Neural cell (in vitro differentiated cells): ENCODE results near the gene TLR8. TPM values are rescaled to one million over a fixed set of nuclear protein-coding genes. Genes with fewer than 3 reads are reported as not detected.

ENCODE experiments used
- H2AFZ ChIP-seq: fragments of 200-600, 300-800 bp; sonication (generic), shearing (Covaris generic); 2 replicates; pipeline ENCODE4 v1.6.0; 2014; ENCODE audit warnings: low read depth, mild to moderate bottlenecking, antibody characterized with exemption, low read length, moderate library complexity
- H3F3A ChIP-seq: fragments of 200-600 bp; shearing (Covaris generic); 2 replicates; pipeline ENCODE4 v1.6.1; 2016; ENCODE audit warnings: mild to moderate bottlenecking, moderate library complexity, mixed read lengths, antibody characterized with exemption, low read length; ENCODE audit not compliant: insufficient read depth, poor library complexity, severe bottlenecking
- H3K27ac ChIP-seq: fragments of 200-600, 300-800 bp; sonication (generic), shearing (Covaris generic); 2 replicates; pipeline ENCODE4 v1.5.1; 2014; ENCODE audit warnings: mild to moderate bottlenecking, low read length, moderate library complexity
- H3K27me3 ChIP-seq: fragments of 300-800, 200-600 bp; sonication (generic), shearing (Covaris generic); 2 replicates; pipeline ENCODE4 v1.6.0; 2014; ENCODE audit warnings: mild to moderate bottlenecking, low read depth, low read length, moderate library complexity; ENCODE audit not compliant: insufficient read depth
- H3K36me3 ChIP-seq: fragments of 300-800, 200-600 bp; sonication (generic), shearing (Covaris generic); 2 replicates; pipeline ENCODE4 v1.5.1; 2014; ENCODE audit warnings: mild to moderate bottlenecking, antibody characterized with exemption, low read length, moderate library complexity; ENCODE audit not compliant: insufficient read depth
- H3K4me2 ChIP-seq: fragments of 300-800, 200-600 bp; sonication (generic), shearing (Covaris generic); 2 replicates; pipeline ENCODE4 v1.6.0; 2014; ENCODE audit warnings: mild to moderate bottlenecking, low read length
- H3K4me3 ChIP-seq: fragments of 300-800, 200-600 bp; sonication (generic), shearing (Covaris generic); 2 replicates; pipeline ENCODE4 v1.5.1; 2014; ENCODE audit warnings: mild to moderate bottlenecking, low read length, moderate library complexity
- H3K79me2 ChIP-seq: fragments of 200-600 bp; shearing (Covaris generic); replicated peaks from 2 replicates; pipeline ENCODE4 v1.6.0; 2014; ENCODE audit warnings: mild to moderate bottlenecking, low read length, moderate library complexity; ENCODE audit not compliant: insufficient read depth
- H3K9ac ChIP-seq: fragments of 300-800, 200-600 bp; sonication (generic), shearing (Covaris generic); 2 replicates; pipeline ENCODE4 v1.6.1; 2016; ENCODE audit warnings: mild to moderate bottlenecking, low read length, mixed read lengths
- H3K9me2 ChIP-seq: fragments of 200-600 bp; shearing (Covaris generic); 2 replicates; pipeline ENCODE4 v1.6.1; 2016; ENCODE audit warnings: mild to moderate bottlenecking, low read length, mixed read lengths; ENCODE audit not compliant: insufficient read depth
- H3K9me3 ChIP-seq: fragments of 200-600, 300-800 bp; sonication (generic), shearing (Covaris generic); 2 replicates; pipeline ENCODE4 v1.6.1; 2016; ENCODE audit warnings: mild to moderate bottlenecking, mixed run types, low read length, moderate library complexity, mixed read lengths
- H4K20me1 ChIP-seq: fragments of 200-600 bp; shearing (Covaris generic); 2 replicates; pipeline ENCODE4 v1.6.1; 2016; ENCODE audit warnings: mild to moderate bottlenecking, mixed run types; ENCODE audit not compliant: insufficient read depth
- EP300 ChIP-seq: fragments of 450-650 bp; conservative IDR thresholded peaks from 2 replicates; pipeline ENCODE4 v1.6.1; 2014; ENCODE audit warnings: antibody characterized with exemption, mild to moderate bottlenecking, moderate library complexity; ENCODE audit not compliant: poor library complexity, severe bottlenecking
- EZH2 ChIP-seq: fragments of 200-600, 300-800 bp; shearing (Covaris generic), sonication (generic); IDR thresholded peaks from 2 replicates; pipeline ENCODE4 v1.6.1; 2014; ENCODE audit warnings: antibody characterized with exemption, low read length, borderline replicate concordance, mild to moderate bottlenecking; ENCODE audit not compliant: insufficient read depth, poor library complexity, severe bottlenecking
- MXI1 ChIP-seq: fragments of 450-650 bp; conservative IDR thresholded peaks from 2 replicates; pipeline ENCODE4 v1.6.1; 2014; ENCODE audit warnings: antibody characterized with exemption, mild to moderate bottlenecking; ENCODE audit not compliant: poor library complexity, severe bottlenecking
- POLR2AphosphoS5 ChIP-seq: IDR thresholded peaks from 2 replicates; pipeline ENCODE4 v1.6.1; 2012
- RAD21 ChIP-seq: fragments of 450-650 bp; conservative IDR thresholded peaks from 2 replicates; pipeline ENCODE4 v1.6.1; 2014; ENCODE audit warnings: antibody characterized with exemption, mild to moderate bottlenecking, moderate library complexity
- SMC3 ChIP-seq: fragments of 450-650 bp; conservative IDR thresholded peaks from 2 replicates; pipeline ENCODE4 v1.6.1; 2014; ENCODE audit warnings: antibody characterized with exemption, mild to moderate bottlenecking, moderate library complexity; ENCODE audit not compliant: poor library complexity
- TAF1 ChIP-seq: IDR thresholded peaks from 2 replicates; pipeline ENCODE4 v1.6.1; 2012; ENCODE audit warnings: low read depth
- polyA plus RNA-seq: library from polyadenylated mRNA; depleted of rRNA; stranded (reverse); fragments of >200 nt; gene quantifications from 2 replicates; pipeline ENCODE4 v1.2.3, GENCODE V29; 2014
- TF ChIP-seq, protein P1 (sequence below): IDR thresholded peaks from 2 replicates; pipeline ENCODE4 v1.6.1; 2012; ENCODE audit warnings: borderline replicate concordance
- TF ChIP-seq, protein P2 (sequence below): fragments of 450-650 bp; IDR thresholded peaks from 2 replicates; pipeline ENCODE4 v1.5.1; 2014; ENCODE audit warnings: antibody characterized with exemption, mild to moderate bottlenecking, moderate library complexity; ENCODE audit not compliant: poor library complexity, severe bottlenecking

The TLR8 gene
- polyA plus RNA-seq, 1 donor from 2014 or later = not detected

DNA sequence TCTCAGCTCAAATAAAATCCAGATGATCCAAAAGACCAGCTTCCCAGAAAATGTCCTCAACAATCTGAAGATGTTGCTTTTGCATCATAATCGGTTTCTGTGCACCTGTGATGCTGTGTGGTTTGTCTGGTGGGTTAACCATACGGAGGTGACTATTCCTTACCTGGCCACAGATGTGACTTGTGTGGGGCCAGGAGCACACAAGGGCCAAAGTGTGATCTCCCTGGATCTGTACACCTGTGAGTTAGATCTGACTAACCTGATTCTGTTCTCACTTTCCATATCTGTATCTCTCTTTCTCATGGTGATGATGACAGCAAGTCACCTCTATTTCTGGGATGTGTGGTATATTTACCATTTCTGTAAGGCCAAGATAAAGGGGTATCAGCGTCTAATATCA is 18.7 kb upstream of the TLR8 start:
- H3K27ac ChIP-seq = no peak overlapping the region

DNA sequence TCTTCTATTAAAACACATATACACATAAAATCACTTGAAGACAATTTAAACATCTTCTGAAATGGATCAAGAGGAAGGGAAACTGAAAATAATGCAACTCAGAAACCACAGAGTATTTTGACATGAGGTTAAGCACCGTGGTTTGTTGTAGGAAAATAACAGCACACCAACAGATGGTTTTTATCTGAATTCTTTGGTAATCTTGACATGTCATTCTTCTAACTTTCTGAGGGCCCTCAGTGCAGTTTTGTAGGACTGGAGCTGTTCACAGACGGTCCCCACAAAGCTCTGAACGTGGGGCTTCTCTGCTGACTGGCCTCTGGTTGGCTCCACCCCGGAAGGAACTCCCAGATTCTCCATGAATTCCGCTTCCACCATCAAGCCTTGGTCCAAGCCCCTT is 16.0 kb upstream of the TLR8 start:
- Histone ChIP-seq H3K27me3 (no peaks in the 10 kb centered on the region), H3K9ac (no peak overlapping the region), H3K36me3 (no peaks in the 10 kb centered on the region), H3F3A (no peaks in the 10 kb centered on the region), H3K4me3 (no peak overlapping the region), H3K79me2 (no peaks in the 10 kb centered on the region), H3K4me2 (no peak overlapping the region), H2AFZ (no peak overlapping the region), H3K9me3 (no peaks in the 10 kb centered on the region), H3K27ac (no peak overlapping the region), H3K9me2 (no peaks in the 10 kb centered on the region), H4K20me1 (no peaks in the 10 kb centered on the region)
- no peak for TF ChIP-seq TAF1
- TF ChIP-seq, protein P1, sequence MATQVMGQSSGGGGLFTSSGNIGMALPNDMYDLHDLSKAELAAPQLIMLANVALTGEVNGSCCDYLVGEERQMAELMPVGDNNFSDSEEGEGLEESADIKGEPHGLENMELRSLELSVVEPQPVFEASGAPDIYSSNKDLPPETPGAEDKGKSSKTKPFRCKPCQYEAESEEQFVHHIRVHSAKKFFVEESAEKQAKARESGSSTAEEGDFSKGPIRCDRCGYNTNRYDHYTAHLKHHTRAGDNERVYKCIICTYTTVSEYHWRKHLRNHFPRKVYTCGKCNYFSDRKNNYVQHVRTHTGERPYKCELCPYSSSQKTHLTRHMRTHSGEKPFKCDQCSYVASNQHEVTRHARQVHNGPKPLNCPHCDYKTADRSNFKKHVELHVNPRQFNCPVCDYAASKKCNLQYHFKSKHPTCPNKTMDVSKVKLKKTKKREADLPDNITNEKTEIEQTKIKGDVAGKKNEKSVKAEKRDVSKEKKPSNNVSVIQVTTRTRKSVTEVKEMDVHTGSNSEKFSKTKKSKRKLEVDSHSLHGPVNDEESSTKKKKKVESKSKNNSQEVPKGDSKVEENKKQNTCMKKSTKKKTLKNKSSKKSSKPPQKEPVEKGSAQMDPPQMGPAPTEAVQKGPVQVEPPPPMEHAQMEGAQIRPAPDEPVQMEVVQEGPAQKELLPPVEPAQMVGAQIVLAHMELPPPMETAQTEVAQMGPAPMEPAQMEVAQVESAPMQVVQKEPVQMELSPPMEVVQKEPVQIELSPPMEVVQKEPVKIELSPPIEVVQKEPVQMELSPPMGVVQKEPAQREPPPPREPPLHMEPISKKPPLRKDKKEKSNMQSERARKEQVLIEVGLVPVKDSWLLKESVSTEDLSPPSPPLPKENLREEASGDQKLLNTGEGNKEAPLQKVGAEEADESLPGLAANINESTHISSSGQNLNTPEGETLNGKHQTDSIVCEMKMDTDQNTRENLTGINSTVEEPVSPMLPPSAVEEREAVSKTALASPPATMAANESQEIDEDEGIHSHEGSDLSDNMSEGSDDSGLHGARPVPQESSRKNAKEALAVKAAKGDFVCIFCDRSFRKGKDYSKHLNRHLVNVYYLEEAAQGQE = no peak
- TF ChIP-seq, protein P2, sequence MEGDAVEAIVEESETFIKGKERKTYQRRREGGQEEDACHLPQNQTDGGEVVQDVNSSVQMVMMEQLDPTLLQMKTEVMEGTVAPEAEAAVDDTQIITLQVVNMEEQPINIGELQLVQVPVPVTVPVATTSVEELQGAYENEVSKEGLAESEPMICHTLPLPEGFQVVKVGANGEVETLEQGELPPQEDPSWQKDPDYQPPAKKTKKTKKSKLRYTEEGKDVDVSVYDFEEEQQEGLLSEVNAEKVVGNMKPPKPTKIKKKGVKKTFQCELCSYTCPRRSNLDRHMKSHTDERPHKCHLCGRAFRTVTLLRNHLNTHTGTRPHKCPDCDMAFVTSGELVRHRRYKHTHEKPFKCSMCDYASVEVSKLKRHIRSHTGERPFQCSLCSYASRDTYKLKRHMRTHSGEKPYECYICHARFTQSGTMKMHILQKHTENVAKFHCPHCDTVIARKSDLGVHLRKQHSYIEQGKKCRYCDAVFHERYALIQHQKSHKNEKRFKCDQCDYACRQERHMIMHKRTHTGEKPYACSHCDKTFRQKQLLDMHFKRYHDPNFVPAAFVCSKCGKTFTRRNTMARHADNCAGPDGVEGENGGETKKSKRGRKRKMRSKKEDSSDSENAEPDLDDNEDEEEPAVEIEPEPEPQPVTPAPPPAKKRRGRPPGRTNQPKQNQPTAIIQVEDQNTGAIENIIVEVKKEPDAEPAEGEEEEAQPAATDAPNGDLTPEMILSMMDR = no peak
- TF ChIP-seq POLR2AphosphoS5 = no peak
- TF ChIP-seq EZH2 = no peak
- TF ChIP-seq SMC3 = no peak
- TF ChIP-seq MXI1 = no peak
- no peak for TF ChIP-seq EP300
- no peak for TF ChIP-seq RAD21

More for the DNA sequence above, 18.7 kb upstream of the TLR8 start:
- Histone ChIP-seq H2AFZ (no peak overlapping the region), H4K20me1 (no peaks in the 10 kb centered on the region), H3K4me3 (no peak overlapping the region), H3K4me2 (no peak overlapping the region), H3K9me3 (no peaks in the 10 kb centered on the region), H3K9ac (no peak overlapping the region), H3F3A (no peaks in the 10 kb centered on the region), H3K27me3 (no peaks in the 10 kb centered on the region), H3K36me3 (no peaks in the 10 kb centered on the region), H3K79me2 (no peaks in the 10 kb centered on the region), H3K9me2 (no peaks in the 10 kb centered on the region)
- TF ChIP-seq RAD21 = no peak
- TF ChIP-seq SMC3 = no peak
- TF ChIP-seq, protein P1 = no peak
- TF ChIP-seq TAF1 = no peak
